Measurements from ENCODE around the gene GRIK5.

GRIK5 gene

DNA sequence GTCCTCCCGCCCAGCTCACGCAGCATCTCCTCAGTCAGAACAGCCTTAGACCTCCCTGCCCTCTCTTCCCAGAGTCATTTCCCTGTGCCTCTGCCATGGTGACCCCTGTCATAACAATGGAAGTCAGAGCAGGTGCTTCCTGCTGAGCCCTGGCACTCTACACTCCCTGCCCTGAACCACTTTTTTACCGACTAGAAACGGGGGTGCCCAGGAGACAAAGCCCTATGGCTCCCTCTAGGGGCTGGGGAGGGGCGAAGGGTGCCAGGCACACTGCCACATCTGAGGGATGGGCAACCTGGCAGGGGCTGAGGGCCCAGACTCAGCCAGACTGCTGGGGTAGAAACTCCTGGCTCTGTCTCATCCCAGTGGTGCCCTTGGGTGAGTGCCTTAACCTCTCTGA is 22.3 kb upstream of the GRIK5 start:
- TF ChIP-seq EZH2 (IDR thresholded peaks at IDR 0.05) (no peak), FOXP2 (optimal IDR thresholded peaks at IDR 0.05; ENCODE audit: control extremely low read depth, extremely low read length, insufficient read depth) (no peak), POLR2AphosphoS5 (IDR thresholded peaks at IDR 0.05; ENCODE audit: borderline replicate concordance, low read depth, low read length) (no peak)
- no peaks in the 10 kb centered on the region for H3K9me3 ChIP-seq (ENCODE audit: low read depth, low read length)
- H3K36me3 ChIP-seq (ENCODE audit: insufficient read depth, low read length): no peaks in the 10 kb centered on the region
- H3K27ac ChIP-seq: no peak overlapping the region
- no peak for DNase-seq (ENCODE audit: low read depth, low spot score)
- no peak overlapping the region for H3K4me3 ChIP-seq
- no peak overlapping the region for H3K9ac ChIP-seq (ENCODE audit: insufficient read length)

GRCh38 chr19:42091742-42092141 is 21.7 kb upstream of the GRIK5 start:
- H3K9ac ChIP-seq (ENCODE audit: insufficient read length): no peak overlapping the region
- no peak overlapping the region for H3K4me3 ChIP-seq
- H3K9me3 ChIP-seq (ENCODE audit: low read depth, low read length): no peaks in the 10 kb centered on the region
- DNase-seq (ENCODE audit: low read depth, low spot score): no peak
- TF ChIP-seq EZH2 (IDR thresholded peaks at IDR 0.05) (no peak), FOXP2 (optimal IDR thresholded peaks at IDR 0.05; ENCODE audit: control extremely low read depth, extremely low read length, insufficient read depth) (no peak), POLR2AphosphoS5 (IDR thresholded peaks at IDR 0.05; ENCODE audit: borderline replicate concordance, low read depth, low read length) (no peak)
- H3K27ac ChIP-seq: no peak overlapping the region
- H3K36me3 ChIP-seq (ENCODE audit: insufficient read depth, low read length): no peaks in the 10 kb centered on the region

GRCh38 chr19:42091300-42091699 is 21.3 kb upstream of the GRIK5 start:
- DNase-seq (ENCODE audit: low read depth, low spot score): no peak
- Histone ChIP-seq H3K4me3 (no peak overlapping the region), H3K9ac (ENCODE audit: insufficient read length) (no peak overlapping the region), H3K27ac (no peak overlapping the region), H3K36me3 (ENCODE audit: insufficient read depth, low read length) (no peaks in the 10 kb centered on the region), H3K9me3 (ENCODE audit: low read depth, low read length) (no peaks in the 10 kb centered on the region)
- no peak for TF ChIP-seq EZH2 (IDR thresholded peaks at IDR 0.05)
- TF ChIP-seq FOXP2 (optimal IDR thresholded peaks at IDR 0.05; ENCODE audit: control extremely low read depth, extremely low read length, insufficient read depth): no peak
- no peak for TF ChIP-seq POLR2AphosphoS5 (IDR thresholded peaks at IDR 0.05; ENCODE audit: borderline replicate concordance, low read depth, low read length)

GRCh38 chr19:42090672-42091071 is 20.7 kb upstream of the GRIK5 start:
- Histone ChIP-seq H3K4me3 (no peak overlapping the region), H3K27ac (no peak overlapping the region), H3K9ac (ENCODE audit: insufficient read length) (no peak overlapping the region), H3K36me3 (ENCODE audit: insufficient read depth, low read length) (no peaks in the 10 kb centered on the region), H3K9me3 (ENCODE audit: low read depth, low read length) (no peaks in the 10 kb centered on the region)
- no peak for TF ChIP-seq FOXP2 (optimal IDR thresholded peaks at IDR 0.05; ENCODE audit: control extremely low read depth, extremely low read length, insufficient read depth)
- no peak for TF ChIP-seq POLR2AphosphoS5 (IDR thresholded peaks at IDR 0.05; ENCODE audit: borderline replicate concordance, low read depth, low read length)
- TF ChIP-seq EZH2 (IDR thresholded peaks at IDR 0.05): no peak
- no peak for DNase-seq (ENCODE audit: low read depth, low spot score)

GRCh38 chr19:42089772-42090171 is 19.8 kb upstream of the GRIK5 start:
- no peaks in the 10 kb centered on the region for H3K36me3 ChIP-seq (ENCODE audit: insufficient read depth, low read length)
- no peaks in the 10 kb centered on the region for H3K9me3 ChIP-seq (ENCODE audit: low read depth, low read length)
- H3K4me3 ChIP-seq: no peak overlapping the region
- no peak overlapping the region for H3K9ac ChIP-seq (ENCODE audit: insufficient read length)
- DNase-seq (ENCODE audit: low read depth, low spot score): no peak
- no peak for TF ChIP-seq FOXP2 (optimal IDR thresholded peaks at IDR 0.05; ENCODE audit: control extremely low read depth, extremely low read length, insufficient read depth)
- no peak for TF ChIP-seq POLR2AphosphoS5 (IDR thresholded peaks at IDR 0.05; ENCODE audit: borderline replicate concordance, low read depth, low read length)
- TF ChIP-seq EZH2 (IDR thresholded peaks at IDR 0.05): no peak
- H3K27ac ChIP-seq: no peak overlapping the region

DNA sequence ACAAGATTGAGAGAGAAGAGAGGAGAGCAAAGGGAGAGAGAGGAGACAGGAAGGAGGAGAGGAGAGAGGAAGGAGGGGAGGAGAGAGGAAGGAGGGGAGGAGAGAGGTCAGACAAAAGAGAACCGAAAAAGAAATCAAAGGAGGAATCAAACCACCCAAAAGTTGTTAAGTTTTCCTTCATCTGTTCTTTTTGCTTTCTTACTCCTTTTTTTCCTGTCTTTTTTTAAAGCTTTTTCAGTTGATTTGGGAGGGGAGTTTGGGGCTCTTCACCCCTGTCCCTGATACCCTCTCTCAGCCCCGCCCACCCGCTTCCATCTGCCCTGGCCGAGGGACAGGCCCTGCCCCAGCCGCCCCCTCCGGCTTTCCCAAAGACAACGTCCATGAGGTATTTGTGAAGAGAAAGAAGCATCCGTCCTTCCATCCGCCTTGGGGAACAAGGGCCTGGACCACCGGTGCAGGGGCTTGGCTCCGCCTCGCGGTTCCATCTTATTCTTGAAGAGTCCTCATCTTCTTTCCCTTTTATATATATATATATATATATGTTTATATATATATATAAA is 19.3 kb upstream of the GRIK5 start:
- no peaks in the 10 kb centered on the region for H3K36me3 ChIP-seq (ENCODE audit: insufficient read depth, low read length)
- no peak overlapping the region for H3K4me3 ChIP-seq
- H3K9ac ChIP-seq (ENCODE audit: insufficient read length): no peak overlapping the region
- no peak for DNase-seq (ENCODE audit: low read depth, low spot score)
- TF ChIP-seq FOXP2 (optimal IDR thresholded peaks at IDR 0.05; ENCODE audit: control extremely low read depth, extremely low read length, insufficient read depth) (no peak), EZH2 (IDR thresholded peaks at IDR 0.05) (no peak), POLR2AphosphoS5 (IDR thresholded peaks at IDR 0.05; ENCODE audit: borderline replicate concordance, low read depth, low read length) (no peak)
- H3K27ac ChIP-seq: no peak overlapping the region
- no peaks in the 10 kb centered on the region for H3K9me3 ChIP-seq (ENCODE audit: low read depth, low read length)

GRCh38 chr19:42088471-42089190 is 18.6 kb upstream of the GRIK5 start:
- H3K4me3 ChIP-seq: no peak overlapping the region
- H3K27ac ChIP-seq: no peak overlapping the region
- H3K36me3 ChIP-seq (ENCODE audit: insufficient read depth, low read length): no peaks in the 10 kb centered on the region
- no peak overlapping the region for H3K9ac ChIP-seq (ENCODE audit: insufficient read length)
- DNase-seq (ENCODE audit: low read depth, low spot score): no peak
- TF ChIP-seq FOXP2 (optimal IDR thresholded peaks at IDR 0.05; ENCODE audit: control extremely low read depth, extremely low read length, insufficient read depth): no peak
- TF ChIP-seq POLR2AphosphoS5 (IDR thresholded peaks at IDR 0.05; ENCODE audit: borderline replicate concordance, low read depth, low read length): no peak
- no peak for TF ChIP-seq EZH2 (IDR thresholded peaks at IDR 0.05)
- H3K9me3 ChIP-seq (ENCODE audit: low read depth, low read length): no peaks in the 10 kb centered on the region

DNA sequence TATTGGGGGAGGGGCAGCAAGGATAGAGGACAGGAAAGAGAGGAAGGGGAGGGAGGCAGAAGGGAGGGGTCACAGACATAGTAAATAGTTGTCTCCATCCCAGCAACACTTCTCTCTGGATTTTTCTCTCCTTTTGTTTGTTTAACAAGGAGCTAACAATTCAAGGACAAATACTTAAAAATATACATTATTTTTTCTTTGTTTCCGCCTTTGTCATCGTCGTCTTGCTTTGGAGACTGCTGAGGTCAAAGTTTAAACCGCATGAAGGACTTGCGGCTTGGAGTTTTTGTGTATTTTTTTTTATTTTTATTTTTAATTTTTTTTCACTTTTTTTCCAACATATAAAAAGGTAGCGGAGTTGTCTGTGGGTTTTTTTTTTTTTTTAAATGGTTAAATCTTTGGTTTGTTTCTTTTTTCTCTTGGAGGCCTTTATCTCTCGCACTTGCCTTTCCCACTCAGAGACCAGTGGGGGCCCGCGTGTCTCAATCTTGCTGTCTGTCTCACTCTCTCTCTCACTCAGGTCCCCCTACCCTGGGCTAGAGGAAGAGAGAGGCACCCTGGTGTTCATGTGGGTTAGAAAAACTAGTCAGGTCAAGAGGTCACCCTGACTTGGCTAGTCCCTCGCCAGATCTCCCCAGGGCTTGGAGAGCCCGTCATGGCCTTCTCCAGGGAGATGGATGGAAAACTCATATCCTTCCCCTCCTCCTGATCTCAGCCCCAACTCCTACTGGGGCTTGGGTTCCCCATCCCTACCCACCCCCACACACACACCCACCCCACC is 17.0 kb upstream of the GRIK5 start:
- TF ChIP-seq FOXP2 (optimal IDR thresholded peaks at IDR 0.05; ENCODE audit: control extremely low read depth, extremely low read length, insufficient read depth) (no peak), POLR2AphosphoS5 (IDR thresholded peaks at IDR 0.05; ENCODE audit: borderline replicate concordance, low read depth, low read length) (no peak), EZH2 (IDR thresholded peaks at IDR 0.05) (no peak)
- Histone ChIP-seq H3K4me3 (no peak overlapping the region), H3K36me3 (ENCODE audit: insufficient read depth, low read length) (no peaks in the 10 kb centered on the region; the same call in 1 of the 2 replicates), H3K9ac (ENCODE audit: insufficient read length) (no peak overlapping the region), H3K9me3 (ENCODE audit: low read depth, low read length) (no peaks in the 10 kb centered on the region), H3K27ac (no peak overlapping the region)
- no peak for DNase-seq (ENCODE audit: low read depth, low spot score)
